ENCODE measurements around the gene LCE3A. TPM values are rescaled to one million over a fixed set of nuclear protein-coding genes. Genes with fewer than 3 reads are reported as not detected.

The LCE3A gene
- total and polyA plus RNA-seq, 2 experiments from 2014 or later: not detected

DNA sequence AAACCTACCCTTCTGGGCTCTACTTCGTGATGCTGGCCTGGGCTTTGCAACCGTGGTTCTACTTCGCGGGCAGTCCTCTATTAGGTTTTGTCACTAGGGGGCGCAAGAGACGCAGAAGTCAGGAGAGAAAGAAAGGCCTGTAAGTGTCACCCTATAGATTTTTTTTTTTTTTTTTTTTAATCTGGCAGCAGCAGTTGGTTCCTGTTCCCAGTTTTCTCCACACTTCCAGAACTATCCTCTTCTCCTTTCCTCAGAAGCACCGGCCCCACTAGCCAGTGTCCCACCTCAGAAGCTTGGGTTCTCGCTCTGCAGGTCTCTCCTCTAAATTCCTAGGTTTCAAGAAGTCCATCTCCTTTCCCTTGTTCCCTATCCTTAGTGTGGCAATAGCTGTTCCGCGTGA is 31.2 kb upstream of the LCE3A start:
- no peaks in the 10 kb centered on the region for H3K4me1 ChIP-seq (ENCODE audit: insufficient read depth)
- H3K9me3 ChIP-seq (ENCODE audit: low read depth): no peaks in the 10 kb centered on the region
- no peak overlapping the region for H3K4me3 ChIP-seq
- no peak overlapping the region for H2AFZ ChIP-seq
- TF ChIP-seq EZH2 (IDR thresholded peaks at IDR 0.05; ENCODE audit: borderline replicate concordance) (no peak), EZH2phosphoT487 (IDR thresholded peaks at IDR 0.05; ENCODE audit: low read depth, severe bottlenecking, unreplicated experiment) (no peak)
- TF ChIP-seq, protein P1, sequence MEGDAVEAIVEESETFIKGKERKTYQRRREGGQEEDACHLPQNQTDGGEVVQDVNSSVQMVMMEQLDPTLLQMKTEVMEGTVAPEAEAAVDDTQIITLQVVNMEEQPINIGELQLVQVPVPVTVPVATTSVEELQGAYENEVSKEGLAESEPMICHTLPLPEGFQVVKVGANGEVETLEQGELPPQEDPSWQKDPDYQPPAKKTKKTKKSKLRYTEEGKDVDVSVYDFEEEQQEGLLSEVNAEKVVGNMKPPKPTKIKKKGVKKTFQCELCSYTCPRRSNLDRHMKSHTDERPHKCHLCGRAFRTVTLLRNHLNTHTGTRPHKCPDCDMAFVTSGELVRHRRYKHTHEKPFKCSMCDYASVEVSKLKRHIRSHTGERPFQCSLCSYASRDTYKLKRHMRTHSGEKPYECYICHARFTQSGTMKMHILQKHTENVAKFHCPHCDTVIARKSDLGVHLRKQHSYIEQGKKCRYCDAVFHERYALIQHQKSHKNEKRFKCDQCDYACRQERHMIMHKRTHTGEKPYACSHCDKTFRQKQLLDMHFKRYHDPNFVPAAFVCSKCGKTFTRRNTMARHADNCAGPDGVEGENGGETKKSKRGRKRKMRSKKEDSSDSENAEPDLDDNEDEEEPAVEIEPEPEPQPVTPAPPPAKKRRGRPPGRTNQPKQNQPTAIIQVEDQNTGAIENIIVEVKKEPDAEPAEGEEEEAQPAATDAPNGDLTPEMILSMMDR (IDR thresholded peaks at IDR 0.05; ENCODE audit: poor library complexity): no peak
- no peaks in the 10 kb centered on the region for H3K9me2 ChIP-seq (replicated peaks; ENCODE audit: insufficient read depth)
- no peak for DNase-seq (ENCODE audit: low spot score)
- 41% methylated on average over 10 of the region's 10 CpGs for WGBS (ENCODE audit: low lambda C conversion rate, missing lambda C conversion rate)
- no peaks in the 10 kb centered on the region for H3K27me3 ChIP-seq
- no peaks in the 10 kb centered on the region for H3K36me3 ChIP-seq (replicated peaks; ENCODE audit: insufficient read depth, low read depth)
- H4K20me1 ChIP-seq (ENCODE audit: insufficient read depth, poor library complexity, severe bottlenecking): no peaks in the 10 kb centered on the region
- no peak overlapping the region for H3K27ac ChIP-seq
- no peaks in the 10 kb centered on the region for H3K79me2 ChIP-seq
- H3K4me2 ChIP-seq: no peak overlapping the region

DNA sequence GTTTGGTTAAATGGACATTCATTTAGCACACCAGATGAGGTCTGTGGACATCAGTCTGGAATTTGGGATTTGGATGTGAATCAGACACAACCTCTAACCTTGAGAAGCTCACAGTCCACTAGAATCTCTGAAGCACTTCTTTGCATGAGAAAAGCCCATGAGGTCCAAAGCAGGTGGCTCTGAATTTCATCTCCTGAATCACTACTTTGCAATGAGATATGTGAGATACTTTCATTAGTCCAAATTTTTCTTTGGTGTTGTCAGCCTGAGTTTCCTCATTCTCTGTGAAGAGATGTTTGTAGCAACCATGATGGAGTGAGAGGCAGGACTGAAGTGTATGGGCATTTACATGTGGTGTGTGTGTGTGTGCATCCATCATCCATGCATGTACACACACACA is 23.8 kb upstream of the LCE3A start:
- H4K20me1 ChIP-seq (ENCODE audit: insufficient read depth, poor library complexity, severe bottlenecking): no peaks in the 10 kb centered on the region
- H3K9me3 ChIP-seq (ENCODE audit: low read depth): no peaks in the 10 kb centered on the region
- H3K9me2 ChIP-seq (replicated peaks; ENCODE audit: insufficient read depth): no peaks in the 10 kb centered on the region
- H3K27ac ChIP-seq: no peak overlapping the region
- H3K4me1 ChIP-seq (ENCODE audit: insufficient read depth): no peaks in the 10 kb centered on the region
- no peak overlapping the region for H3K4me3 ChIP-seq
- TF ChIP-seq EZH2phosphoT487 (IDR thresholded peaks at IDR 0.05; ENCODE audit: low read depth, severe bottlenecking, unreplicated experiment): no peak
- TF ChIP-seq, protein P1 (IDR thresholded peaks at IDR 0.05; ENCODE audit: poor library complexity): no peak
- TF ChIP-seq EZH2 (IDR thresholded peaks at IDR 0.05; ENCODE audit: borderline replicate concordance): no peak
- no peak overlapping the region for H2AFZ ChIP-seq
- DNase-seq (ENCODE audit: low spot score): no peak
- no peaks in the 10 kb centered on the region for H3K79me2 ChIP-seq
- no peaks in the 10 kb centered on the region for H3K27me3 ChIP-seq
- no peaks in the 10 kb centered on the region for H3K36me3 ChIP-seq (replicated peaks; ENCODE audit: insufficient read depth, low read depth)
- no peak overlapping the region for H3K4me2 ChIP-seq

DNA sequence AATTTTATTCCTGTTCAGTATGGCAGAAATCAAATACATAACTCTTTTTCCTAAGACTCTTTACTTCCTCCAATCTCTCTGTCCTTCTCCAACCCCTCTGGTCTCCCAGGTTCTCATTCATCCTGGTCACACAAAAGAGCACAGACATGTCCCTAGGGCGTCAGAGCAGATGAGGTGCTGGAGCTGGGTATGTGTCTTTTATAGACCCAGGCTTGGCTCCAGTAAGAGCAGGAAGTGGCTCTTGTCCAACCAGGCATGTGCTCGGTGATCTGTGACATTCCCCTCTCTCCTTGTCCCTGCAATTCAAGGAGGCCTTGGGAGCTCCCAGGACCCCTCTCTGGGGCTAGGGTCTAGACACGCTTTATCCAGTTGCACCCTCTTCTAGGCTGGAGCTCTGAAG is 22.2 kb upstream of the LCE3A start:
- Histone ChIP-seq H3K9me3 (ENCODE audit: low read depth) (no peaks in the 10 kb centered on the region), H2AFZ (no peak overlapping the region), H3K79me2 (no peaks in the 10 kb centered on the region), H3K36me3 (replicated peaks; ENCODE audit: insufficient read depth, low read depth) (no peaks in the 10 kb centered on the region), H3K27me3 (no peaks in the 10 kb centered on the region), H3K27ac (no peak overlapping the region), H3K4me3 (no peak overlapping the region), H4K20me1 (ENCODE audit: insufficient read depth, poor library complexity, severe bottlenecking) (no peaks in the 10 kb centered on the region), H3K4me2 (no peak overlapping the region), H3K4me1 (ENCODE audit: insufficient read depth) (no peaks in the 10 kb centered on the region), H3K9me2 (replicated peaks; ENCODE audit: insufficient read depth) (no peaks in the 10 kb centered on the region)
- TF ChIP-seq EZH2 (IDR thresholded peaks at IDR 0.05; ENCODE audit: borderline replicate concordance) (no peak), EZH2phosphoT487 (IDR thresholded peaks at IDR 0.05; ENCODE audit: low read depth, severe bottlenecking, unreplicated experiment) (no peak)
- TF ChIP-seq, protein P1 (IDR thresholded peaks at IDR 0.05; ENCODE audit: poor library complexity): no peak
- WGBS (ENCODE audit: low lambda C conversion rate, missing lambda C conversion rate): 47% methylated on average over 3 of the region's 3 CpGs
- DNase-seq (ENCODE audit: low spot score): no peak

DNA sequence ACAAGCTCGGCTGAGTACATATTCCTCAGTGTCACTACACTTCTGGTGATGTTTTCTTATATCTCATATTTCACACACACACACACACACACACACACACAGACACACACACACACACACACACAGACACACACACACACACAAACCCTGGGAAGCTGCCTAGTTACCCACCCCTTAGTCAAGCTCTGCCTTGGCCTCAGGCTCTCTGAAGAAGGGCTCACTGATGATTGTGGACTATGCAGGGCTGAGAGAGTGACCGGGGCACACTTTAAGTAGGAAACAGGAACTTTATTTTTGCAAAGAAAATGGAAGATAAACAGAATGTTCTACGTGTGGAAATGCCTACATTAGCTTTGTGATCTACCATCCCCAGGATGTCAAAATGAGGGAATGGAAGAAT is 21.0 kb upstream of the LCE3A start:
- no peak overlapping the region for H3K4me2 ChIP-seq
- H2AFZ ChIP-seq: no peak overlapping the region
- H3K79me2 ChIP-seq: no peaks in the 10 kb centered on the region
- H3K9me3 ChIP-seq (ENCODE audit: low read depth): no peaks in the 10 kb centered on the region
- H3K4me3 ChIP-seq: no peak overlapping the region
- H3K9me2 ChIP-seq (replicated peaks; ENCODE audit: insufficient read depth): no peaks in the 10 kb centered on the region
- no peak for TF ChIP-seq EZH2 (IDR thresholded peaks at IDR 0.05; ENCODE audit: borderline replicate concordance)
- TF ChIP-seq, protein P1 (IDR thresholded peaks at IDR 0.05; ENCODE audit: poor library complexity): no peak
- TF ChIP-seq EZH2phosphoT487 (IDR thresholded peaks at IDR 0.05; ENCODE audit: low read depth, severe bottlenecking, unreplicated experiment): no peak
- no peak for DNase-seq (ENCODE audit: low spot score)
- H3K36me3 ChIP-seq (replicated peaks; ENCODE audit: insufficient read depth, low read depth): no peaks in the 10 kb centered on the region
- 68% methylated on average over 3 of the region's 3 CpGs for WGBS (ENCODE audit: low lambda C conversion rate, missing lambda C conversion rate)
- H3K27ac ChIP-seq: no peak overlapping the region
- H3K4me1 ChIP-seq (ENCODE audit: insufficient read depth): no peaks in the 10 kb centered on the region
- no peaks in the 10 kb centered on the region for H4K20me1 ChIP-seq (ENCODE audit: insufficient read depth, poor library complexity, severe bottlenecking)
- H3K27me3 ChIP-seq: no peaks in the 10 kb centered on the region

Measured in hepatocyte (in vitro differentiated cells).